ENCODE results near the gene KLHL6.
"Not testable (repeated sequence)": the region's sequence is repeated elsewhere in the genome, so short reads cannot be mapped to it uniquely, and the experiment has no call there.

The KLHL6 gene

GRCh38 chr3:183555541-183556081 lies at the start of gene KLHL6:
Gene KLHL6, minus strand, starts transcription at chr3:183555706. Its CDS starts 53 bp downstream, at chr3:183555653.
- in situ Hi-C loops (cut with MboI; ENCODE audit: low sequenced_read_pairs): no loop called here

GRCh38 chr3:183597959-183598358 lies 42.5 kb upstream of the KLHL6 start:
- in situ Hi-C loops (cut with MboI; ENCODE audit: low sequenced_read_pairs): no loop called here

- in situ Hi-C loops (cut with MboI; ENCODE audit: low sequenced_read_pairs): no loop called here
Observed at GRCh38 chr3:183594636-183595035, 39.1 kb upstream of the KLHL6 start.

GRCh38 chr3:183592821-183593220 lies 37.3 kb upstream of the KLHL6 start:
- in situ Hi-C loops (cut with MboI; ENCODE audit: low sequenced_read_pairs): no loop called here

GRCh38 chr3:183591881-183592521 lies 36.5 kb upstream of the KLHL6 start:
- in situ Hi-C loops (cut with MboI; ENCODE audit: low sequenced_read_pairs): no loop called here

- in situ Hi-C loops (cut with MboI; ENCODE audit: low sequenced_read_pairs): no loop called here
Observed at GRCh38 chr3:183590442-183590841, 34.9 kb upstream of the KLHL6 start.

- in situ Hi-C loops (cut with MboI; ENCODE audit: low sequenced_read_pairs): no loop called here
Observed at GRCh38 chr3:183587336-183587735, 31.8 kb upstream of the KLHL6 start.

- in situ Hi-C loops (cut with MboI; ENCODE audit: low sequenced_read_pairs): no loop called here
Observed at GRCh38 chr3:183586477-183586876, 31.0 kb upstream of the KLHL6 start.

GRCh38 chr3:183584914-183585280 lies 29.4 kb upstream of the KLHL6 start:
- in situ Hi-C loops (cut with MboI; ENCODE audit: low sequenced_read_pairs): no loop called here

GRCh38 chr3:183584246-183584913 lies 28.9 kb upstream of the KLHL6 start:
- in situ Hi-C loops (cut with MboI; ENCODE audit: low sequenced_read_pairs): no loop called here

- in situ Hi-C loops (cut with MboI; ENCODE audit: low sequenced_read_pairs): no loop called here
Observed at GRCh38 chr3:183583331-183584245, 28.1 kb upstream of the KLHL6 start.

GRCh38 chr3:183582161-183582560 lies 26.7 kb upstream of the KLHL6 start:
- in situ Hi-C loops (cut with MboI; ENCODE audit: low sequenced_read_pairs): no loop called here

- in situ Hi-C loops (cut with MboI; ENCODE audit: low sequenced_read_pairs): no loop called here
Observed at GRCh38 chr3:183581496-183582155, 26.1 kb upstream of the KLHL6 start.

- in situ Hi-C loops (cut with MboI; ENCODE audit: low sequenced_read_pairs): no loop called here
Observed at GRCh38 chr3:183579967-183580900, 24.7 kb upstream of the KLHL6 start.

GRCh38 chr3:183578179-183578578 lies 22.7 kb upstream of the KLHL6 start:
- in situ Hi-C loops (cut with MboI; ENCODE audit: low sequenced_read_pairs): no loop called here

GRCh38 chr3:183577346-183577745 lies 21.8 kb upstream of the KLHL6 start:
- in situ Hi-C loops (cut with MboI; ENCODE audit: low sequenced_read_pairs): no loop called here

GRCh38 chr3:183576487-183577107 lies 21.1 kb upstream of the KLHL6 start:
- in situ Hi-C loops (cut with MboI; ENCODE audit: low sequenced_read_pairs): no loop called here

- in situ Hi-C loops (cut with MboI; ENCODE audit: low sequenced_read_pairs): no loop called here
Observed at GRCh38 chr3:183572935-183573334, 17.4 kb upstream of the KLHL6 start.

- in situ Hi-C loops (cut with MboI; ENCODE audit: low sequenced_read_pairs): not testable (repeated sequence)
Observed at GRCh38 chr3:183570191-183570590, 14.7 kb upstream of the KLHL6 start.

Measured in HL-60/S4 treated with phorbol 12-myristate 13-acetate at 8.2 ng/mL for 4 days and 3 days (cell line).